GM21367 (cell line): ENCODE measurements around the gene MBD3.

ENCODE experiments used
- ATAC-seq: cut with Tn5 transposase; IDR thresholded peaks from one replicate; pipeline ENCODE4 v1.9.1; 2021; ENCODE audit not compliant: unreplicated experiment

Gene MBD3

GRCh38 chr19:1619703-1620102 is 27.0 kb upstream of the MBD3 start:
- no peak for ATAC-seq

- ATAC-seq, result no peak
Observed at GRCh38 chr19:1619094-1619439, 26.4 kb upstream of the MBD3 start.

GRCh38 chr19:1618157-1619093 is 25.8 kb upstream of the MBD3 start:
- no peak for ATAC-seq

- ATAC-seq, result no peak
Observed at GRCh38 chr19:1616875-1617274, 24.2 kb upstream of the MBD3 start.

GRCh38 chr19:1616396-1616795 is 23.7 kb upstream of the MBD3 start:
- no peak for ATAC-seq

GRCh38 chr19:1615156-1615765 is 22.6 kb upstream of the MBD3 start:
- ATAC-seq, result no peak

- ATAC-seq, result no peak
Observed at GRCh38 chr19:1613808-1614570, 21.3 kb upstream of the MBD3 start.

GRCh38 chr19:1613146-1613545 is 20.5 kb upstream of the MBD3 start:
- ATAC-seq, result no peak

GRCh38 chr19:1612114-1613086 is 19.7 kb upstream of the MBD3 start:
- no peak for ATAC-seq

- no peak for ATAC-seq
Observed at GRCh38 chr19:1611353-1611752, 18.7 kb upstream of the MBD3 start.

GRCh38 chr19:1610579-1610978 is 17.9 kb upstream of the MBD3 start:
- ATAC-seq, result no peak

- ATAC-seq, result no peak
Observed at GRCh38 chr19:1609680-1610474, 17.2 kb upstream of the MBD3 start.

- no peak for ATAC-seq
Observed at GRCh38 chr19:1609103-1609396, 16.4 kb upstream of the MBD3 start.

GRCh38 chr19:1608359-1609102 is 15.9 kb upstream of the MBD3 start:
- ATAC-seq, result no peak

- ATAC-seq, result no peak
Observed at GRCh38 chr19:1606138-1606651, 13.5 kb upstream of the MBD3 start.

- peak; percentile 65 for ATAC-seq
Observed at GRCh38 chr19:1605236-1606137, 12.8 kb upstream of the MBD3 start, which contains the start of gene UQCR11. TSS of gene UQCR11 (minus strand) at chr19:1605462. CDS start at chr19:1605409, 53 bp downstream.

GRCh38 chr19:1602091-1602707 is 9.5 kb upstream of the MBD3 start:
- ATAC-seq, result no peak
